Activated T-helper 1 cell treated with anti-CD3 and anti-CD28 coated beads, Interleukin-12 subunit alpha, Interleukin-12 subunit beta, Interleukin-2, Interleukin-4 antibody, amounts not matched to agents 30 ng/mL and 10 ng/mL and 1 ng/mL, durations not matched to agents 14 hours and 24 hours and 36 hours (primary cell): Measurements from ENCODE around the gene HEXD. TPM values are rescaled to one million over a fixed set of nuclear protein-coding genes. Genes with fewer than 3 reads are reported as not detected.

Experiments used
- DNase-seq: peaks from one replicate; pipeline ENCODE4 v3.0.0; 2021; ENCODE audit warnings: low spot score
- H3K27ac Mint-ChIP-seq: one replicate; pipeline ENCODE4 v1.8.0; 2021; ENCODE audit warnings: mild to moderate bottlenecking, mixed read lengths
- H3K27me3 Mint-ChIP-seq: one replicate; pipeline ENCODE4 v1.8.0; 2022; ENCODE audit warnings: mild to moderate bottlenecking, moderate library complexity, mixed read lengths; ENCODE audit not compliant: insufficient read depth
- H3K36me3 Mint-ChIP-seq: one replicate; pipeline ENCODE4 v1.8.0; 2021; ENCODE audit warnings: low read depth, mixed read lengths
- H3K4me1 Mint-ChIP-seq: one replicate; pipeline ENCODE4 v1.8.0; 2021; ENCODE audit warnings: low read depth, mixed read lengths
- H3K4me3 Mint-ChIP-seq: one replicate; pipeline ENCODE4 v1.8.0; 2021; ENCODE audit warnings: mild to moderate bottlenecking, moderate library complexity, mixed read lengths
- H3K9me3 Mint-ChIP-seq: one replicate; pipeline ENCODE4 v1.8.0; 2021; ENCODE audit warnings: mixed read lengths
- intact Hi-C: fragments of 100-400 bp; cut with micrococcal nuclease; formaldehyde crosslinking; loops from one replicate; pipeline ENCODE4 v1.15.1; 2024
- total RNA-seq: library from RNA; stranded (reverse); gene quantifications from 2 replicates; pipeline ENCODE4 v1.2.3, GENCODE V29; 2022

HEXD gene
- total RNA-seq, 1 donor from 2014 or later = 30.5 TPM

DNA sequence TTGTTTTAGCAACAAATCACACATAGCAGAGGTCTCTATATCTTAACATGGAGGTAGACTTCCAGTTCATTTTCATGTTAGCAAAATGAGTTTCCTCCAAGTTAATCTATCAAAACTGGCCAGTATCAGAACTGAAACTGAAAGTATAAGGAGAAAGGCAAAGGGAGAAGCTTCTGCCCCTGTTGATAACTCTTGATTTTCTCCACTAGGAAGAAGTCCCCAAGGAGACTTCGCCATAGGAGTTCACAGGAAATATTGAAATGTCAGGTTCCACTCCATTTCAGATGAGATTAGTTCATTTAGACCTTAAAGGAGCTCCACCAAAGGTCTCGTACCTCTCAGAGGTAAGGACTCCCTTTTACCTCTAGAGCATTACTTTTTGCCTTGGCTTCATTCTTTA is 1.4 kb downstream of the HEXD start:
- peaks cover 22% of the 10 kb centered on the region for H3K4me1 Mint-ChIP-seq

DNA sequence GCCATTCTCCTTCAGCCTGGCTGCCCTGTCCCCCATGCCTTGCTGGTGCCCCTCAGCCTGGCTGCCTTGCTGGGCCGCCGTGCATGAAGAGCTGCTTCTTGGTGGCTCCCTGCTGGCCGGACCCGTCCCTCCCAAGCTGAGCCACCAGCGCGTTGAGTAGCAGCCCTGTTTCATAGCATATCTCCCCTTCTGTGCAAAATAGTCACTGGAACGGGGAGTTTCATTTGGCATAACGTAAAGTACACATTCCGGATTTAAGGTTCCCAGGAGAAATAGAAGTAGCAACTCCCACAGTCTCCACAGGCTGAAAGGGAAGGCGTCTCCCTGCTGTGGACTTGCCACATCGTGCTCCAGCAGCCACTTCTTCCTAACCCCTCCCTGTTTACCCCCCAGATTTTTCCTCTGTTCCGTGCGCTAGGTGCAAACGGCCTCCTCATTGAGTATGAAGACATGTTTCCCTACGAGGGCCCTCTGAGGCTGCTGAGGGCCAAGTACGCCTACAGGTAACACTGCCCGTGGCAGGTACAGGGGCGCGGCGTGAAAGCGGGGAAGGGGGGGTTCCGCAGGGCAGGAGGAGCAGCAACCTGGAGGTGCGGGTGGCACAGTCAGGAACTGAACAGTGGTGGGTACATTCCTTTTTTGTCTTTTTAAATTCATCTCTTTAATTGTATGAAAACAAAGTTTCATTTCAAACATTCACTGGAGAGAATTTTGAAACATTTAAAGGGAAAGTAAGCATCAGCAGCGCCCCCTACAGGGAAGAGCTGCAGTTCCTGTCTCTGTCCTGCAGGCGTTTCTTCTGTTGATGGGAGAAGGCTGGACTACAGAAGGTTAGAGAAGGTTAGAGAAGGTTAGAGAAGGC is 6.1 kb downstream of the HEXD start:
- peak; percentile 36 for DNase-seq
- Mint-ChIP-seq H3K27me3 (no peaks in the 10 kb centered on the region), H3K36me3 (peaks cover 33% of the 10 kb centered on the region), H3K4me3 (no peak overlapping the region), H3K9me3 (no peaks in the 10 kb centered on the region), H3K27ac (peak overlapping the region; percentile 25), H3K4me1 (peaks cover 18% of the 10 kb centered on the region)
- intact Hi-C loops = no loop called here

More for the DNA sequence above, 1.4 kb downstream of the HEXD start:
- Mint-ChIP-seq H3K9me3 (no peaks in the 10 kb centered on the region), H3K36me3 (peaks cover 29% of the 10 kb centered on the region), H3K27ac (peak overlapping the region; percentile 61), H3K27me3 (no peaks in the 10 kb centered on the region), H3K4me3 (peak overlapping the region; percentile 82)
- no peak for DNase-seq
- intact Hi-C loops = loop anchor here (1.0 to 5.0 kb wide), 4 partner anchors 39 to 229 kb away; partner anchors contain the start of genes NARF, SLC16A3 and WDR45B

DNA sequence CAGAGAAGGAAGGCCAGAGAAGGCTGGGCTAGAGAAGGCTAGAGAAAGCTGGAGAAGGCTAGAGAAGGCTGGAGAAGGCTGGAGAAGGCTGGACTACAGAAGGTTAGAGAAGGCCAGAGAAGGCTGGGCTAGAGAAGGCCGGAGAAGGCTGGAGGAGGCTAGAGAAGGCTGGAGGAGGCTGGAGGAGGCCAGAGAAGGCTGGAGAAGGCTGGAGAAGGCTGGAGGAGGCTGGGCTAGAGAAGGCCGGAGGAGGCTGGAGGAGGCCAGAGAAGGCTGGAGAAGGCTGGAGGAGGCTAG is 6.7 kb downstream of the HEXD start:
- no peak for DNase-seq

DNA sequence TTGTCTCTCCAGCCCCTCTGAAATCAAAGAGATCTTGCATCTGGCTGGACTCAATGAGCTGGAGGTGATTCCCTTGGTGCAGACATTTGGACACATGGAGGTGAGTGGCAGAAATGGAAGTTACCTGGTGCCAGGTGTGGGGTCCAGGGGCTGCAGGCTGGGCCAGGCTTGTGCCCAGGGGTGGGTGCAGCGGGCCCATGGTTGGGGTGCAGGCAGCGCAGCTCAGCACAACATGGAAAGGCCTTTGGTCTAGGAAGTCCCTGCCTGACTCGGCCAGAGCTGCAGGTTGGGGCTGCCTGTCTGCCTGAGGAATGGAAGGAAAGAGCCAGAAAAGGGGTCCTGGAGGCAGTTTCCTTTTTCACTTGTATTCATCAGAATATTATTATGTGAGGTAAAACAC is 10.4 kb downstream of the HEXD start:
- no peak overlapping the region for H3K4me3 Mint-ChIP-seq
- DNase-seq = no peak
- no peak overlapping the region for H3K27ac Mint-ChIP-seq
- peaks cover 18% of the 10 kb centered on the region for H3K36me3 Mint-ChIP-seq
- intact Hi-C loops = no loop called here
- no peaks in the 10 kb centered on the region for H3K9me3 Mint-ChIP-seq
- peaks cover 18% of the 10 kb centered on the region for H3K4me1 Mint-ChIP-seq
- H3K27me3 Mint-ChIP-seq = no peaks in the 10 kb centered on the region

More for the DNA sequence above, 6.7 kb downstream of the HEXD start:
- intact Hi-C loops = no loop called here
- Mint-ChIP-seq H3K9me3 (no peaks in the 10 kb centered on the region), H3K4me1 (peaks cover 18% of the 10 kb centered on the region), H3K27ac (peak overlapping the region; percentile 25), H3K27me3 (no peaks in the 10 kb centered on the region), H3K36me3 (peaks cover 36% of the 10 kb centered on the region), H3K4me3 (no peak overlapping the region)

DNA sequence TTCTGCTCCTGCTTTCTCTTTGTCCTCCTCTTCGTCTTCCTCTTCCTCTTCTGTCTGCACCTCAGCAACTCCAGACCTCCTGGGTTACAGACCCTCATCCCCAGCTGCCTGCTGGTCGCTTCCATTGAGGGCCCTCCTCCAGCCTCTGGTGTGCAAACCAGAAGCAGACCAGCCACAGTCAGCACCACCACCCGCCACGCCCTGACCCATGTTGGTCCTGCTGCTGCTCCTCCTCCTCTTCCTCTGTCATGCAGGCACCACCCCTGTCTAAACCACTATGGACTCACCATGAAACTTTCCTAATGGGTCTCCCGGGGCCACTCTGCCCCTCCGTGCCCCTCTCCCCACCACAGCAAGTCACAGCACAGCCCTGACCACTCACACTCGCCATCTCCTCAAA is 11.7 kb downstream of the HEXD start:
- H3K9me3 Mint-ChIP-seq = no peaks in the 10 kb centered on the region
- no peak for DNase-seq
- H3K27me3 Mint-ChIP-seq = no peaks in the 10 kb centered on the region
- peaks cover 17% of the 10 kb centered on the region for H3K4me1 Mint-ChIP-seq
- H3K27ac Mint-ChIP-seq = peak overlapping the region; percentile 40
- peaks cover 16% of the 10 kb centered on the region for H3K36me3 Mint-ChIP-seq
- no peak overlapping the region for H3K4me3 Mint-ChIP-seq
- intact Hi-C loops = no loop called here

DNA sequence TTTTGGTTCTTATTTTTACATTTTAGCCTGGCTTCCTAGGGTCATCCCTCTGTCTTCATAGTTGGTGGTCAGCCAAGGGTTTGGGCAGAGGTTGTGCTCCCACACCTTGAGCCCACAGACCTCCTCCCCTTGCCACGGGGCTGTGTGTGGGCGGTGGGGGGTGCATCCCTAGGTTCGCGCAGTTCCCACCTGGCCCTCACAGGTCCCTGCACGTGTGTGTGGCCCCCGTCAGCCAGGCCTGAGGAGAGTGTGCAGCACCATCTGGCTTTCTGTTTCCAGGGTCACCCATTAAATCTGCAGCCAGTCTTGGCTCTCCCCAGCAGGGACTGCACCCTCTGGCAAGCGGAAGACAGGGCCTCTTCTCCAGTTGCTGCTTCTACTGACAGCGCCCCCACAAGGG is 13.9 kb downstream of the HEXD start:
- Mint-ChIP-seq H3K4me3 (no peak overlapping the region), H3K27me3 (no peaks in the 10 kb centered on the region), H3K9me3 (no peaks in the 10 kb centered on the region), H3K4me1 (peaks cover 17% of the 10 kb centered on the region), H3K27ac (no peak overlapping the region), H3K36me3 (peaks cover 16% of the 10 kb centered on the region)
- intact Hi-C loops = no loop called here
- no peak for DNase-seq

DNA sequence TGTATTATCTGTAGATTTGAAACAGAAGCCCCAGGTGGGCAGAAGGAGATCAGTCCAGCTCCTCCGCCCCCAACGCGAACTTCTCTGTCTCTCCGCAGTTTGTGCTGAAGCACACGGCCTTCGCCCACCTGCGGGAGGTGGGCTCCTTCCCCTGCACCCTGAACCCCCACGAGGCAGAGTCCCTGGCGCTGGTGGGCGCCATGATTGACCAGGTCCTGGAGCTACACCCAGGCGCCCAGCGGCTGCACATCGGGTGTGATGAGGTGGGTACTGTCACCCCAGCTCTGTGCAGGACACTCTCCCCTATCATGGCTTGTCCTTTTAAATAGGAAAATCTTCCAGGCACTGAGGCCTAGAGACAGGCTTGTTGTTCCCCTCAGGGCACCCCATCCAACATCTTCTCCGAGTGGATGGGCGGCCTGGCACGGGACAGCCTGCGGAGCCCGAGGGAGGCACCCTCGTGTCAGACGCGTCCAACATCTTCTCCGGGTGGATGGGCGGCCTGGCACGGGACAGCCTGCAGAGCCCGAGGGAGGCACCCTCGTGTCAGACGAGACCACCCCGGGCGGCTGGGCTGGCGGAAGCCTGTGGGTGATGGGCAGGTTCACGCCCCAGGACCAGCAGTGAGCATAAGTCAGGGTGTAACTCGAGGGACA is 15.5 kb downstream of the HEXD start:
- H3K4me1 Mint-ChIP-seq = peaks cover 17% of the 10 kb centered on the region
- no peak for DNase-seq
- intact Hi-C loops = no loop called here
- no peak overlapping the region for H3K27ac Mint-ChIP-seq
- no peak overlapping the region for H3K4me3 Mint-ChIP-seq
- H3K36me3 Mint-ChIP-seq = peaks cover 15% of the 10 kb centered on the region
- no peaks in the 10 kb centered on the region for H3K27me3 Mint-ChIP-seq
- H3K9me3 Mint-ChIP-seq = no peaks in the 10 kb centered on the region

DNA sequence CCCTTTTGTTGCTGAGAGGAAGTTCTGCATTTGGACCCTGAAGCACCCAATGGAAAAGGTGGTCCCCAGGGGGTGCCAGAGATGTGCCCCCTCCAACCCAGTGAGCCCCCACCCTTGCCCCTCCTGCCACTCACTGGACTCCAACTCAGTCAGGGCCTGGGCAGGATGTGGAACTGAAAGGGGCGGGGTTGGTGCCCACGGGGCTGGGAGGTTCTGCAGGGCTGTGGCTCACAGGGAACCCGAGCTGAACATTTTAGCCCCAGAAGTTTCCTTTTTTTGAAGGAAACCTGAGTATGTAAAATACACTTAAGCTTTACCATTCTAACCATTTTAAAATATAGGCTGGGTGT is 16.0 kb downstream of the HEXD start:
- intact Hi-C loops = no loop called here
- Mint-ChIP-seq H3K27me3 (no peaks in the 10 kb centered on the region), H3K36me3 (peaks cover 15% of the 10 kb centered on the region), H3K9me3 (no peaks in the 10 kb centered on the region), H3K4me3 (no peak overlapping the region), H3K27ac (no peak overlapping the region), H3K4me1 (peaks cover 16% of the 10 kb centered on the region)
- DNase-seq = no peak

DNA sequence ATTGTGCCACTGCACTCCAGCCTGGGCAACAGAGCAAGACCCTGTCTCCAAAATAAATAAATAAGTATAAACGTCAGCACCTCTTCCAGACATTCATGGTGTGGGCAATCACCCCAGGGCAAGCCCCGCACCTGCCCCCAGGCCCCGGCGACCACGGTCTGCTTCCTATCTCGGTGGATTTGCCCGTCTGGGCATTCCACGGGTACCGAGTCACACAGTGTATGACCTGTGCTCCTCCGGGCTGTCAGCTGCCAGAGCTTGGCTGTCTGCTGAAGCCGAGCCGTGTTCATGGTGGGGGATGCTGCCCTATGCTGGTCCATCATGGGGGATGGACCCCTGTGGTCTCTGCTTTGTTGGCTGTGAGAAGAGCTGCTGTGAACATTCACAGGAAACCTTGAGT is 17.0 kb downstream of the HEXD start:
- peaks cover 6% of the 10 kb centered on the region for H3K36me3 Mint-ChIP-seq
- intact Hi-C loops = no loop called here
- no peaks in the 10 kb centered on the region for H3K9me3 Mint-ChIP-seq
- DNase-seq = no peak
- H3K4me1 Mint-ChIP-seq = peaks cover 7% of the 10 kb centered on the region
- H3K27me3 Mint-ChIP-seq = no peaks in the 10 kb centered on the region
- H3K4me3 Mint-ChIP-seq = no peak overlapping the region
- no peak overlapping the region for H3K27ac Mint-ChIP-seq

DNA sequence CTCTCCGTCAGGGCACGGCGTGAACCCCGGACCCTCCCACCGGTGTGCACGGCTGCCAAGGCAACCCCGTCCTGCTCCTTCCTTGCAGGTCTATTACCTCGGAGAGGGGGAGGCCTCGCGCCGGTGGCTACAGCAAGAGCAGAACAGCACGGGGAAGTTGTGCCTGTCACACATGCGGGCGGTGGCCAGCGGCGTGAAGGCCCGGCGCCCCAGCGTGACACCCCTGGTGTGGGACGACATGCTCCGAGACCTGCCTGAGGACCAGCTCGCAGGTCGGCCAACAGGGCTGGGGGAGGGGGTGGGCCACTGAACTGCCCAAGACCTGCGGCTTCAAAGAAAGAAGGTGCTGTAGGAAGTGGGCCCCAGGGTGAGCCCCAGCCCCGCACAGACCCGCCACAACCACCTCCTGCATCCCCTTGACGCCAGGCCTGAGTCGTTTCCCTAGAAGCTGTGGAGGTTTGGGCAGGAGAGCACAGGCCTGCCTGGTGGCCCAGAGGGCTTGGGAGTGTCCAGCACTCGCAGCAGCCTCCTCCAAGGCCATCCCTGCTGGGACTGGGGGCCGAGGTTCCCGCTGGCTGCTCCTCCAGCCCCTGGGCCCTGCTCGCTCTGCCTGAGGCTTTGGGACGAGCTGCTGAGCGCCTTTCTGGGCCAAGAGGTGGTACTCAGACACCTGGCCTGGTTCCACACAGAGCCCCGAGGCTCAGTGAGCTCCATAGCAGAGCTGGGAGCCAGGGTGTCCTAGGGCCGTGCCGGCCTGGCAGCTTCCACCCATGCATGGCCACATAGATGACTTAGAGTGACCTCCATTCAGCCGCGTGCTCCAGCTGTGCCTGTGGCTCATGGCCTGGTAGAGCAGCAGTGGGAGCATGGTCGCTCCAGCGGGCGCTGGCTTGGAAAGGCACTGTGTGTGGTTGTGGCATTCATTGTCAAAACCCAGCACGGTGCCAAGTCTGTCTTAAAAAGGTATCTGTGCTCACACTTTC is 17.7 kb downstream of the HEXD start:
- no peak for DNase-seq
- Mint-ChIP-seq H3K4me1 (peaks cover 5% of the 10 kb centered on the region), H3K27me3 (no peaks in the 10 kb centered on the region), H3K27ac (no peak overlapping the region), H3K9me3 (no peaks in the 10 kb centered on the region), H3K4me3 (no peak overlapping the region), H3K36me3 (peaks cover 6% of the 10 kb centered on the region)
- intact Hi-C loops = no loop called here

DNA sequence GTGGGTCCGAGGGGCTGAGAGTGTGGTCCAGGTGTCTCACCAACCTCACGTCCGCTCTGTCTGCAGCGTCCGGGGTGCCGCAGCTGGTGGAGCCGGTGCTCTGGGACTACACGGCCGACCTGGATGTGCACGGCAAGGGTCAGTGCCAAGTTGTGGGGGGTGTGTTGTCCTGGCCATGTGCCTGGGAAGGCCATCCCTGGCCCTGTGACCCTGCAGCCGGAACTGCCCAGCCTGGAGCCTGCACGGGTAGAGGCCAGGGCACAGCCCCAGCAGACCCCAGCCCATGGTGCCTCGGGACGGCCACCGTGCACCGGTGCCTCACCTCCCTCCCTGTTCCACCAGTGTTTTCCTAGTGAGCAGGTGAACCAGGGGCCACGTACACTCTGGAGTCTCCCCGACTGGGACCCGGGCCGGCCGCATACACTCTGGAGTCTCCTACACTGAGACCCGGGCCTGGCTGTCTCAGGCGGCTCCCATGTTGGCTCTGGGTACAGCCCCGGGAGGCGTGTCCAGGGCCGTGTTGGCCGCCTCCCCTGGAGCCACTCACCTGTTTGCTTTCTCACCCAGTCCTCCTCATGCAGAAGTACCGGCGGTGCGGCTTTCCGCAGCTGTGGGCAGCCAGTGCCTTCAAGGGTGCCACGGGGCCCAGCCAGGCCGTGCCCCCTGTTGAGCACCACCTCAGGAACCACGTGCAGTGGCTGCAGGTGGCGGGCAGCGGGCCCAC is 18.6 kb downstream of the HEXD start:
- intact Hi-C loops = no loop called here
- no peaks in the 10 kb centered on the region for H3K9me3 Mint-ChIP-seq
- no peaks in the 10 kb centered on the region for H3K27me3 Mint-ChIP-seq
- no peak overlapping the region for H3K27ac Mint-ChIP-seq
- peaks cover 5% of the 10 kb centered on the region for H3K4me1 Mint-ChIP-seq
- no peak for DNase-seq
- no peak overlapping the region for H3K4me3 Mint-ChIP-seq
- peaks cover 9% of the 10 kb centered on the region for H3K36me3 Mint-ChIP-seq

DNA sequence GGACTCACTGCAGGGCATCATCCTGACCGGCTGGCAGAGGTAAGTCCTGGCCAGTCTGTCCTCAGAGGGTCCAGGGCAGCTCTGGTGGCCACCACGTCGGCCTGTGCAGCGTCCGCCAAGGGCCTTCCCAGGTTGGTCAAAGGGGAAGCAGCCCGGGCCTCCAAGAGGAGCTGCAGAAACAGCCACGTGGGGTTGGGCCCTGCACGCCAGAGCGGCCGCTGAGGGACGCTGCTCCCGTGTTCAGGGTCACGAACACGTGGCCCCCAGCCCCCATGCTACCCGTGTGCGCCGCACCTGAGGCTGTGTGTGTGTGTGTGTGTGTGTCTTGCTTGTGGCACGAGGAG is 19.1 kb downstream of the HEXD start:
- intact Hi-C loops = no loop called here
- no peak overlapping the region for H3K27ac Mint-ChIP-seq

More for the DNA sequence above, 19.1 kb downstream of the HEXD start:
- no peak for DNase-seq
- peaks cover 5% of the 10 kb centered on the region for H3K4me1 Mint-ChIP-seq
- H3K9me3 Mint-ChIP-seq = no peaks in the 10 kb centered on the region
- peaks cover 10% of the 10 kb centered on the region for H3K36me3 Mint-ChIP-seq
- no peak overlapping the region for H3K4me3 Mint-ChIP-seq
- no peaks in the 10 kb centered on the region for H3K27me3 Mint-ChIP-seq
